ENCODE data around the gene IPCEF1. TPM values are rescaled to one million over a fixed set of nuclear protein-coding genes. Genes with fewer than 3 reads are reported as not detected.

The IPCEF1 gene
- total RNA-seq, 4 donors from 2014 or later = 3.1 to 9.7 (median 3.4) TPM

GRCh38 chr6:154169193-154169847 lies 187.3 kb downstream of the IPCEF1 start:
- Histone ChIP-seq H3K27ac (no peak overlapping the region), H3K4me3 (no peak overlapping the region), H3K4me1 (no peaks in the 10 kb centered on the region), H3K36me3 (no peaks in the 10 kb centered on the region), H3K27me3 (no peaks in the 10 kb centered on the region), H3K9me3 (no peaks in the 10 kb centered on the region)
- TF ChIP-seq CTCF (IDR thresholded peaks at IDR 0.05) (no peak), POLR2A (IDR thresholded peaks at IDR 0.05) (no peak)
- DNase-seq = no peak
- intact Hi-C loops (cut with DNase I; ENCODE audit: low total_unique reads) = no loop called here

- intact Hi-C loops (cut with DNase I; ENCODE audit: low total_unique reads) = no loop called here
- H3K9me3 ChIP-seq = no peaks in the 10 kb centered on the region
- H3K4me3 ChIP-seq = no peak overlapping the region
- H3K4me1 ChIP-seq = no peaks in the 10 kb centered on the region
- TF ChIP-seq CTCF (IDR thresholded peaks at IDR 0.05) (no peak), POLR2A (IDR thresholded peaks at IDR 0.05) (no peak)
- no peaks in the 10 kb centered on the region for H3K27me3 ChIP-seq
- no peaks in the 10 kb centered on the region for H3K36me3 ChIP-seq
- no peak for DNase-seq
- no peak overlapping the region for H3K27ac ChIP-seq
These were observed 189.5 kb downstream of the IPCEF1 start for GRCh38 chr6:154167126-154167525.

- intact Hi-C loops (cut with DNase I; ENCODE audit: low total_unique reads) = no loop called here
- Histone ChIP-seq H3K27me3 (no peaks in the 10 kb centered on the region), H3K9me3 (no peaks in the 10 kb centered on the region), H3K4me1 (no peaks in the 10 kb centered on the region), H3K4me3 (no peak overlapping the region), H3K27ac (no peak overlapping the region), H3K36me3 (no peaks in the 10 kb centered on the region)
- TF ChIP-seq POLR2A (IDR thresholded peaks at IDR 0.05) = no peak
- no peak for TF ChIP-seq CTCF (IDR thresholded peaks at IDR 0.05)
- no peak for DNase-seq
These were observed 190.5 kb downstream of the IPCEF1 start for GRCh38 chr6:154166140-154166539.

- intact Hi-C loops (cut with DNase I; ENCODE audit: low total_unique reads) = no loop called here
- TF ChIP-seq CTCF (IDR thresholded peaks at IDR 0.05) = no peak
- no peak overlapping the region for H3K4me3 ChIP-seq
- no peaks in the 10 kb centered on the region for H3K4me1 ChIP-seq
- H3K27me3 ChIP-seq = no peaks in the 10 kb centered on the region
- H3K36me3 ChIP-seq = no peaks in the 10 kb centered on the region
- H3K9me3 ChIP-seq = no peaks in the 10 kb centered on the region
- H3K27ac ChIP-seq = no peak overlapping the region
- DNase-seq = no peak
These were observed 191.1 kb downstream of the IPCEF1 start for GRCh38 chr6:154165478-154165877.

GRCh38 chr6:154164397-154164796 lies 192.2 kb downstream of the IPCEF1 start:
- TF ChIP-seq POLR2A (IDR thresholded peaks at IDR 0.05) (no peak), CTCF (IDR thresholded peaks at IDR 0.05) (no peak)
- intact Hi-C loops (cut with DNase I; ENCODE audit: low total_unique reads) = no loop called here
- DNase-seq = peak; percentile 64 to 69

More at GRCh38 chr6:154164397-154164796, 192.2 kb downstream of the IPCEF1 start:
- Histone ChIP-seq H3K27ac (peak overlapping the region in 1 of 2 donors; percentile 40), H3K4me1 (no peaks in the 10 kb centered on the region), H3K4me3 (no peak overlapping the region), H3K27me3 (no peaks in the 10 kb centered on the region), H3K36me3 (no peaks in the 10 kb centered on the region), H3K9me3 (no peaks in the 10 kb centered on the region)
